ENCODE results near the gene C17orf100. TPM values are rescaled to one million over a fixed set of nuclear protein-coding genes. Genes with fewer than 3 reads are reported as not detected.
A peak's percentile ranks its signal among the peaks of the same experiment; 100 is the strongest.
"Not testable (repeated sequence)": the region's sequence is repeated elsewhere in the genome, so short reads cannot be mapped to it uniquely, and the experiment has no call there.

The C17orf100 gene
- total RNA-seq, 4 donors from 2014 or later, result 0.27 to 1.5 (median 0.57) TPM; not detected in 1

GRCh38 chr17:6657633-6658287, 6.2 kb downstream of the C17orf100 start:
- Histone ChIP-seq H3K4me3 (peak overlapping the region in 3 of 4 donors; percentile 38 to 58 (median 45)), H3K27me3 (peaks cover 0 to 63% (median 0%) of the 10 kb centered on the region in 4 donors), H3K4me1 (peaks cover 11 to 51% (median 12%) of the 10 kb centered on the region in 3 donors), H3K27ac (peak overlapping the region in 3 of 4 donors; percentile 46 to 55 (median 46)), H3K9me3 (no peaks in the 10 kb centered on the region), H3K36me3 (no peaks in the 10 kb centered on the region)
- TF ChIP-seq CTCF (IDR thresholded peaks at IDR 0.05) (no peak), POLR2A (IDR thresholded peaks at IDR 0.05) (no peak)
- intact Hi-C loops (cut with DNase I), result no loop called here
- WGBS, 2 donors, result 58 to 75% methylated on average over 14 to 16 of the region's 18 CpGs
- DNase-seq, result no peak

GRCh38 chr17:6658411-6658810, 6.8 kb downstream of the C17orf100 start:
- Histone ChIP-seq H3K27me3 (peaks cover 0 to 63% (median 0%) of the 10 kb centered on the region in 4 donors), H3K4me1 (peaks cover 11 to 45% (median 12%) of the 10 kb centered on the region in 3 donors)
- intact Hi-C loops (cut with DNase I); DNase-seq; H3K4me3 ChIP-seq; H3K27ac ChIP-seq; H3K36me3 ChIP-seq; H3K9me3 ChIP-seq: not testable (repeated sequence)
- WGBS, 2 donors, result 89 to 100% methylated on average over 1 of the region's 5 CpGs

GRCh38 chr17:6660101-6660500, 8.5 kb downstream of the C17orf100 start:
- TF ChIP-seq POLR2A (IDR thresholded peaks at IDR 0.05) (no peak), CTCF (IDR thresholded peaks at IDR 0.05) (no peak)
- Histone ChIP-seq H3K36me3 (no peaks in the 10 kb centered on the region), H3K27ac (no peak overlapping the region), H3K4me1 (peaks cover 0 to 28% (median 4%) of the 10 kb centered on the region in 3 donors), H3K9me3 (no peaks in the 10 kb centered on the region), H3K4me3 (no peak overlapping the region), H3K27me3 (peaks cover 0 to 50% (median 0%) of the 10 kb centered on the region in 4 donors)
- DNase-seq, result no peak
- 77 to 92% methylated on average over 5 to 7 of the region's 9 CpGs for WGBS, 2 donors
- intact Hi-C loops (cut with DNase I), result loop anchor here (10.0 kb wide), 2 partner anchors 185 to 345 kb away; no protein-coding TSS in a partner anchor

GRCh38 chr17:6660805-6661463, 9.4 kb downstream of the C17orf100 start:
- Histone ChIP-seq H3K36me3 (no peaks in the 10 kb centered on the region), H3K9me3 (no peaks in the 10 kb centered on the region), H3K4me1 (peaks cover 0 to 24% (median 0%) of the 10 kb centered on the region in 3 donors), H3K27ac (no peak overlapping the region), H3K27me3 (peaks cover 0 to 44% (median 0%) of the 10 kb centered on the region in 4 donors), H3K4me3 (no peak overlapping the region)
- intact Hi-C loops (cut with DNase I), result loop anchor here (10.0 kb wide), 2 partner anchors 184 to 344 kb away; no protein-coding TSS in a partner anchor
- TF ChIP-seq POLR2A (IDR thresholded peaks at IDR 0.05) (no peak), CTCF (IDR thresholded peaks at IDR 0.05) (no peak)
- no peak for DNase-seq
- 47 to 55% methylated on average over 11 of the region's 11 CpGs for WGBS, 2 donors

- Histone ChIP-seq H3K36me3 (no peaks in the 10 kb centered on the region), H3K4me3 (no peak overlapping the region), H3K27me3 (peaks cover 0 to 42% (median 0%) of the 10 kb centered on the region in 4 donors), H3K9me3 (no peaks in the 10 kb centered on the region), H3K27ac (no peak overlapping the region), H3K4me1 (peaks cover 0 to 26% (median 3%) of the 10 kb centered on the region in 3 donors)
- intact Hi-C loops (cut with DNase I), result loop anchor here (10.0 kb wide), 2 partner anchors 183 to 343 kb away; no protein-coding TSS in a partner anchor
- no peak for TF ChIP-seq POLR2A (IDR thresholded peaks at IDR 0.05)
- TF ChIP-seq CTCF (IDR thresholded peaks at IDR 0.05), result no peak
- WGBS, 2 donors, result 71 to 76% methylated on average over 2 of the region's 2 CpGs
- DNase-seq, result no peak
Observed at GRCh38 chr17:6661464-6661848, 9.9 kb downstream of the C17orf100 start.

GRCh38 chr17:6663200-6663599, 11.6 kb downstream of the C17orf100 start:
- 88 to 95% methylated on average over 14 of the region's 14 CpGs for WGBS, 2 donors
- not testable (repeated sequence) for H3K9me3 ChIP-seq, H3K4me3 ChIP-seq, H3K27ac ChIP-seq, H3K36me3 ChIP-seq, DNase-seq
- Histone ChIP-seq H3K4me1 (peaks cover 4 to 28% (median 6%) of the 10 kb centered on the region in 3 donors), H3K27me3 (peaks cover 0 to 28% (median 0%) of the 10 kb centered on the region in 4 donors)
- intact Hi-C loops (cut with DNase I), result loop anchor here (10.0 kb wide), 2 partner anchors 182 to 342 kb away; no protein-coding TSS in a partner anchor

Measured in esophagus squamous epithelium (tissue), 5 donors.